ENCODE results near the gene CABLES2.

Gene CABLES2

GRCh38 chr20:62347445-62347844, 59.6 kb downstream of the CABLES2 start:
- DNase-seq (ENCODE audit: low read depth), result no peak

GRCh38 chr20:62347151-62347404, 60.0 kb downstream of the CABLES2 start:
- no peak for DNase-seq (ENCODE audit: low read depth)

GRCh38 chr20:62346398-62347150, 60.5 kb downstream of the CABLES2 start:
- no peak for DNase-seq (ENCODE audit: low read depth)

GRCh38 chr20:62345681-62346370, 61.3 kb downstream of the CABLES2 start:
- DNase-seq (ENCODE audit: low read depth), result no peak

- no peak for DNase-seq (ENCODE audit: low read depth)
These were observed 62.3 kb downstream of the CABLES2 start for GRCh38 chr20:62344782-62345181.

GRCh38 chr20:62344092-62344491, 63.0 kb downstream of the CABLES2 start:
- no peak for DNase-seq (ENCODE audit: low read depth)

GRCh38 chr20:62342910-62343309, 64.2 kb downstream of the CABLES2 start:
- no peak for DNase-seq (ENCODE audit: low read depth)

GRCh38 chr20:62339647-62340062, 67.4 kb downstream of the CABLES2 start:
- DNase-seq (ENCODE audit: low read depth), result no peak
